ENCODE results near the gene PLET1.

PLET1 gene

DNA sequence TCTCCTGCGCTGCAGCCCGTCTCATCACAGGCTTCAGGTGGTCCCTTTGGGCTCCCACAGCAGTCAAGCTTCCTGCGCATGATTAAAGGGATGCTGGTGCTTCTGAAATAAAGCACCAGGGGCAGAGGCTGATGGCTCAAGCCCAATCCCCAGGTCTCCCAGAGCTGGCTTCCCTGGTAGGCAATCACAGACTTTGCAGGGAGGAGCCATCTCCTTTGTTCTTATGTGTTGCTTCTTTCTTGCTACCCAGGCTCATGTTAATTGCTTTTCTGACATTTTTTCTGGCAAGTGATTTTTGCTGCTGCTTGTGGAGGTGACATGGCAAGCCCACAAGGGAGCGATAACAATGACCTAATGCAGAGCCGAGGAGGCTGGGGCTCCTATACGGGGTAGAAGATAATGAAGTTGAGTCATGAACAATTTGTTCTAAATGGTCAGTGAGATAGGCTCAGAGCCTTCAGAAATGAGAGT is 25.2 kb upstream of the PLET1 start:
- no peak for DNase-seq (ENCODE audit: low read depth in 1 of 2, low spot score in 1 of 2)

DNA sequence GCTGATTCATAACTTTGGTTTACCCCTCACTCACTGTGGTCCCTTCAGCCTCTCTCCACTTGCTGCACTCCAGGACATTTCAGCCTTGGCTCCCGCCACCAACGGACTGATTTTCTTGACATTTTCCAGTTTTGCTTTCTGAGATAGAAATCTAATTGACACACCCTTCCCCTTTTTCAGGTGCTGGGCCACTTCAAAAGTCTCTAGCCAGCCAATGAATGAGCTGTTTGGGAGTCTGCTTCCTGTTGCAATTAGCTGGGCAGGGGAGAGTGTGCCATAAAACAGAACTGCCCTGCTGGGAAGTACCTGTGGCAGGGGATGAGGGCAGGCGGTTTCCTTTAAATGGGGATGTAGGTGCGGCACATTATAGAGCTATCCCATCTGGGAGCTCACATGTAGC is 21.1 kb upstream of the PLET1 start:
- DNase-seq (ENCODE audit: low read depth in 1 of 2, low spot score in 1 of 2), result no peak

DNA sequence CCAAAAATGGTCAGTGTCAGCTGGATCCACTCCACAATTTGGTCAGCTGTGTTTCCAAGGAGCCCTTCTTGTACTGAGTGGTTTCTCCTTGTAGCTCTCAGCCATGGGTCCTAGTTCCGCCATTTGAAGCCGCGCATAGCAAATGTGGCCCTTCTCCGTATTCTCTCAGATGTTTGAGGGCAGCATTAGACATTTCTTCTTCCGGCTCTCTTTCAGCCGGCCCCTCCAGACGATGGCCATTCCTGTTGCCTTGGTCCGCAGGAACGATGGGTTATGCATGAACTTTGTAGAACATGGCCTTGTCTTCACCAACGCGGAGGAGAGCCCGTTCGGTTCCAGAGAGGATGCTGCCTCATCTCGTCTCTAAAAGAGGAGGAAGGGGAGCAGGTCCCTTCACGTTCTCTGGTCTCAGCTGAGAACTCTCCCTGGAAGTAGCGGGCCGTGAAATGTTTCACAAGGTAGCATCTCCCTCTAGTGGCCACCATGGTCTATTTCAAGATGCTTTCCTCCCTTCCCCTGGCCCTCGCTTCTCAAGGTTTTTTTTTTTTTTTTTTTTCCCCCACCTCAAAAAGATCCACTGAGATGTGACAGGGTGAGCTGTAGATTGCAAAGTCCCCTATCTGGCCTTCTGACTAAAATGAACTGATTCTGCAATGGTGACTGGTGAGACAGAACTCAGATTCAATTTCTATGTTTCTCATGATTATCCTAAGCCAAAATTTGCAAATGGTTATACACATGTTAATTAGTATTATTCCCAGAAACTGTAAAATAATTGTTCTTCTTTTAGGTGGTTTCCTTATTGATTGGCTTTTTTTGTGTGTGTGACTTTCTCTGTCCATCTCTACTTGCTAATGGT is 19.8 kb upstream of the PLET1 start:
- peak; percentile 32 to 70 for DNase-seq (ENCODE audit: low read depth in 1 of 2, low spot score in 1 of 2)

DNA sequence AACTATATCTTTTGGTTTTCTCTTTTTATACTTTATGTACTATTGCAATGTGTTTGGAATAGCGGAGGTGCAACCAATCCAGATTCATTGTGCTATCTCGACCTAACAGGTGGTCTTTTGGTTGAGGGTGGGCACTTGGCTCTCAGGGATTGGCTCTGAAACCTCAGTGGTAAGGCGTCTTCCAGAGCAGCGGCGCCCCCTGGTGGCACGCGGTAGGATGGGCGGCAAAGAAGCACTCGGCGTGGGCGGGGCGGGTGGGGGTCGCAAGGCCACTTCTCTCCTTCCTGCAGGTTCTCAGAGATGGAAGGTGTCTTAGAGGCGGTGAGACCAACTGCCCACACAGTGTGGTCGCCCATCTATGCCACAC is 19.2 kb upstream of the PLET1 start:
- DNase-seq (ENCODE audit: low read depth in 1 of 2, low spot score in 1 of 2), result peak; percentile 65 to 66

DNA sequence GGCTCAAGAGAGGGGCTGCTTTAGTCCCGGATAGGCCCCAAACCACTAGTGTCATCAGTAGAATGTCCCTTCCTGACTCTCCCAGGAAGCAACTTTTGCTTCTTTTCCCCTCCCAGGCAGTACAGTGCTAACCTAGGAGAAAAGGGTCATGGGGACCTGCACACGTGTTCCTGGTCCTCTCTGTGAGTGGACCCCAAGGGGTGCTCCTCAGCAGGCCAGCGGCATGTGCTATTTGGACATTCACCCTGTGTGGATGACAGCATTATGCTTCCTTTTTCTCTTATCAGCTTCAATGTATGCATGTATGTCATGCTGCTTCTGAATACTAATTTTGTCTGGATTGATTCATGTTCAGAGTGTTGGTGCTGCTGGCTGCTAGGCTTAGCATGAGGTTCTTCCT is 18.1 kb upstream of the PLET1 start:
- DNase-seq (ENCODE audit: low read depth in 1 of 2, low spot score in 1 of 2), result no peak

DNA sequence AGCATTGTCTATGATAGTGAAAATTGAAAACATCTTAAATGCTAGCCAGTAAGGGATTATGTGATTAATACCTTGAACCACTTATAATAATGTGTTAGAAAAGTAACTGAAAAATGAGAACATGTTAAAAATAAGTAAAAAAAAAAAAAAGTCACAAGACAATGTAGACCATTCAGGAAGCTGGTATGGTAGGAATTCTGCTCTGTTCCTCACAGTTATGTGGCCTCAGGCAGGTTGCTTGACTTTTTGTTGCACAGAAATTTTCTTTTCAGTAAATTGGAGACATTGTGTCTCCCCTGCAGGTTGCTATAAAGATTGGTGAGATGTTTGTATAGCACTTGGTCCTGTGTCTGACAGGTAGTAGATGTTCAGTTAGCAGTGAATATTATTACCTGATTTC is 17.3 kb upstream of the PLET1 start:
- no peak for DNase-seq (ENCODE audit: low read depth in 1 of 2, low spot score in 1 of 2)

DNA sequence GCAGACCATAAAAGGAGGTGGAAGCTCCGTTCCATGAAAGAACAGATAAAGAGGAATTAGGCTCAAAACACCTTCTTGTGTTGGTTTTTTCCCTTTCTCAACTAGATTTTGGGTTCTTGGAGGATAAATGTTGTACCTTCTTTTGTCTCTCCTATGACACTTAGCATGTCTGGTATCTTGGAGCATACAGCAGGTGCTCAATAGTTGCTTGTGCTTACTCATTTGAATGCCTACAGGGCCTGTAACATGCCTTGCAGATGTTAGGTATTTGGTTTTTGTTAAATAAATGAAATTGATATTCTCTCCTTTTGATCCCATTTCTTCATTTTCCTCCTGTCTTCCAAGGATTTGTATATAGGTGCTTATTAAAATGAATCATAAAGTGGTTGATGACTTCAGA is 16.4 kb upstream of the PLET1 start:
- DNase-seq (ENCODE audit: low read depth in 1 of 2, low spot score in 1 of 2), result no peak

DNA sequence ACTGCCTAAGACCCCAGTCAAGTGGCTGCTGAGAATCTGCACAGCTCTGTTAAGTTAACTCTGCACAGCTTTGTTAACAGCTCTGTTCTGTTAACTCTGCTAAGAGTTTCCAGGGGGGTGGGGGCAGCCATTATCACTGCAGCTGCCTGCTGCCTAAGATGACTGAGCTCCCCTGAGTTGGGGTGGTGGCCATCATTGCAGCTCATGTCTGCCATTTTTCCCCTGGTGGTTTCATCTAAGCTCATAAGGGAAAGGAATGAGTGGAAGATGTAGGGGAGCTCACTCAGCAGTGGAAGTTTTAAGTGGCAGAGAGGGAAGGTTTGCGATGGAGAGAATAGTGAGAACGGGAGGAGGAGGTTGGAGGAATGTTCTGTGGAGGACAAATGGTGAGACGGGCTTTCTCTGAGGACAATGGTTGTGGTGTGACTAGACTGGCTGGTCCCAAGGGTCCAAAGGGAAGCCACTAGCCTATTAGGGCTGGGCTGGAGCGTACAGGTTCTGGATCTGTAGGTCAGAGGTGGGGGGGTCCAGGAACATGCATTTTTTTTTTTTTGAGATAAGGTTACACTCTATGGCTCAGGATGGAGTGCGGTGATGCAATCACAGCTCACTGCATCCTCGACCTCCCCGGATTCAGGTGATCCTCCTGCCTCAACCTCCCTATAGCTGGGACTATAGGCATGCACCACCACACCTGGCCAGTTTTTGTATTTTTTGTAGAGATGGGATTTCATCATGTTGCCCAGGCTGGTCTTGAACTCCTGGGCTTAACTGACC is 13.5 kb upstream of the PLET1 start:
- no peak for DNase-seq (ENCODE audit: low read depth in 1 of 2, low spot score in 1 of 2)

DNA sequence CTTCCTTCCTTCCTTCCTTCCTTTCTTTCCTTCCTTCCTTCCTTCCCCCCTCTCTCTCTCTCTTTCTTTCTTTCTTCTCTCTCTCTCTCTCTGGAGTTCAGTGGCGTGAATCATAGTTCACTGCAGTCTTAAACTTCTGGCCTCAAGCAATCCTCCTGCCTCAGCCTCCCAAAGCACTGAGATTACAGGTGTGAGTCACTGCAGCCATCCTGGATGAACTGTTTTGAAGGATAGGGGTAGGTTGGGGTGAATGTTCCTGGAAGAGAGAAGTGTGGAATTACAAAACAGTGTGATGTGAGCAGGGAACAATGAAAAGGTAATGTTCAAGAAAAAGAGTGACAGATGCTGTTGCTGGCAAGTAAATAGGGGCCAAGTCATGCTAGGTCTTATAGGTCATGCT is 12.4 kb upstream of the PLET1 start:
- DNase-seq (ENCODE audit: low read depth in 1 of 2, low spot score in 1 of 2), result no peak

DNA sequence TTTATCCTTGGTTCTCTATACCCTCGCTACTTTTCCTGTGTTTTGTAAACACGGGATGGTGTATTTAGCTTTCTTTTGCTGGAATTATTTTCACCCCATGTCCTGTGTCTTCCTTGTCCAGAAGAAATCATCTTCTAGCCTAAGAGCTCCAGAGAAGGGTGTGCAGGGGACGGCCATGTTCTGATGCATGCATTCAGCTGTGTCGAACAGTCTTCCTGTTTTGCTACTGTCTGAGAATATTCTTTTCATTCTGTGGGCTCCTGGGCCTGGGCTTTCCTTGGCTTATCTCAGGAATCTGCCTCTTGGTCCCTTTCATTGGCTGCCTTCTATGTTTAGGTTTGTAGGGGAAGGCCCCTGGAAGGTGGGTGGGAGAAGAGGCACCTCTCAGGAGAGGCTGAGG is 10.6 kb upstream of the PLET1 start:
- no peak for DNase-seq (ENCODE audit: low read depth in 1 of 2, low spot score in 1 of 2)

DNA sequence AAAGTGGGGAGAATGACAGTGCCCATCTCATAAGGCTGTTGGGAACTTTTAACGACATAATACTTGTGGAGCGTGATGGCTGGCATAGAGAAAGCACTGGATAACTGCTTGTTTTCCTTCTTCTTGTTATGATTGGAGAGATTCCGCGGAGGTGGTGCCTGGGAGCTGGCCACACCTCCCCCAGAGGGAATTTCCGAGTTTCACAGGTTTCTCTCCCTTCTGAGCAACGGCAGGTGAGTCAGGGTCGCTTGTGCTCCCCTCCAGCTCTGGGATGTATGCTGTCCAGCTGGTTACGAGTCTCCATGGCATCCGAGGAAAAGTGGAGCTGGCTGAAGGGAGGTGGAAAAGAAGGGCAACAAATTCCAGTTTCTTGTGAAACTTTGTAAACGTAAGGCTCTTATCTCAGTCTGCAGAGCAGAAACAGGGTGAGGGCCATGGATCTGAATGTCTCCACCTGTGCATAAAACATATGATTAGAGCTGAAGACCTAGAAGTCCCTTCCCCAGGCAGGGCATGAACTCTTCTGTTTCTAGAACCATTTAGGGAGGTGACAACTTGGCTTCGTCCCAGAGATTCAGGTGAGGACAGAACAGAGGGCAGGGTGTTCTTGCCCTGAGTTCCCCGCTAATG is 10.0 kb upstream of the PLET1 start:
- DNase-seq (ENCODE audit: low read depth in 1 of 2, low spot score in 1 of 2), result no peak

DNA sequence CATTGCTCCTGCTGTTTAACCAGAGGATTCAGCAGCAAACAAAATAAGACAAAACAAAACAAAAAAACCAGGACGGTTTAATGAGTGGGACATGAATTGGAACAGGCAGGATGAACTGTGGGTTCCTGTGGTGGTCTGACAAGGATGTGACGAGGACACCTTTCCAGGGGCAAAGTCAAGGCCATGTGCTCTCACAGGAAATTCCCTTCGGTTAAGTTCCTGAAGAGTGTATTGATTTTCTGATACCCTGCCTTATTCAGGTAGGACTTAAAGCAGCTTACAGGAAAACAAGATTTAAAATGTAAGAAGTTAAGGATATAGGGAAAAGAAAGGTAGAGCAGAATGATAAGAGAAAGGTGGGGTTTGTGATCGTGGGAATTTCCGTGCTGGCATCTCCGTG is 8.5 kb upstream of the PLET1 start:
- no peak for DNase-seq (ENCODE audit: low read depth in 1 of 2, low spot score in 1 of 2)

DNA sequence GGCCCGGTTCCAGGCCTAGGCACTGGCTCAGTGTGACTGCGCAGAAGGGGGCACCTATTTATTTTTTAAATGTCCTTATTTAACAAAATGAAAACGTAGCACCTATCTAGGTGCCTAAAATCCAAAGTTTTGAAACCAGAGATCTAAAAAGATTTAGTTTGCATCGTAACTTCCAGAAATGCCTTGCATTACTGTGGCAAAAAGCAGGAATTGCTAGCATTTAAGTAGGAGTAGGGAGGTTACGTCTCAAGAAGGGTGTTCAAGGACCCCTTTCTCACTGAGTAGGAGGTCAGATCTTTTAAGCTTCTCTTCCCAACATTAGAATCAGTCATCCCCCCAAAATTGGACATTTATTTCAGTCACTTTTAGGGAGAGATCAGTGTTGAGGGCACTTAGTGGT is 7.7 kb upstream of the PLET1 start:
- DNase-seq (ENCODE audit: low read depth in 1 of 2, low spot score in 1 of 2), result no peak

DNA sequence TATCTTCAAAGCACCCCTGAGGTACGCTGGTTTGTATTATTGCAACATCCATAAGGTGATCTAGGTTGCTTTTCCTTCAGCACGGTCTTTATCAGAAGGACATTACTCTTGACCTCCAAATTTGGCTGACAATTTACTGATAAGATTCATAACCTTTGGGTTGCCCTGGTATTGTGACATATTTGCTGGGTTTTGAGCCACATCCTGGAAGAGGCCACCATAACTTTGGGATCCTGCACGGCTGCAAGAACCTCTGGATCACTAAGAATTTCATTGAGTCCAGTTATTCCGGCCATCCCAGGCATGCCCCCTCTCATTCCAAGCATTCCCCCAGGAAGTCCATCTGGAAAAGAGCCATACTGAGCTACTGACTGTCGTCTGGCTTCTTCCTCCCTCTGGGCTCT is 6.5 kb upstream of the PLET1 start:
- DNase-seq (ENCODE audit: low read depth in 1 of 2, low spot score in 1 of 2), result no peak

DNA sequence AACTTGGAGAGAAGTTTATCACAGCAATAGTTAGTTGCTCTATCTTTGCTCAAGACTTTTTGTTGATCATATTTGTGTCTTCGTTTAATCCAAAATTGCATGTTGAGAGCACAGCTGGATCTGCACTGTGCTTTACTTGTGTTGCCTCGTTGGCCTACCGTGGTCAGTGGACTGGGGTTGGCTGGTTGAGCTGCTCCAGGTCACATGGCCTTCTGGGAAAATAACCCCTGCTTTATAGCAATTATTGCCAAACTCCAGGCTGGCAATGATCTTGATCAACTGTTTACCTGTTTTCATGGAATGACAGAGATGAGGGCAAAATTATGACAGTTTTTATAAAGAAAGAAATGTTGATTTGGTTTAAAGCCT is 5.7 kb upstream of the PLET1 start:
- DNase-seq (ENCODE audit: low read depth in 1 of 2, low spot score in 1 of 2), result no peak

DNA sequence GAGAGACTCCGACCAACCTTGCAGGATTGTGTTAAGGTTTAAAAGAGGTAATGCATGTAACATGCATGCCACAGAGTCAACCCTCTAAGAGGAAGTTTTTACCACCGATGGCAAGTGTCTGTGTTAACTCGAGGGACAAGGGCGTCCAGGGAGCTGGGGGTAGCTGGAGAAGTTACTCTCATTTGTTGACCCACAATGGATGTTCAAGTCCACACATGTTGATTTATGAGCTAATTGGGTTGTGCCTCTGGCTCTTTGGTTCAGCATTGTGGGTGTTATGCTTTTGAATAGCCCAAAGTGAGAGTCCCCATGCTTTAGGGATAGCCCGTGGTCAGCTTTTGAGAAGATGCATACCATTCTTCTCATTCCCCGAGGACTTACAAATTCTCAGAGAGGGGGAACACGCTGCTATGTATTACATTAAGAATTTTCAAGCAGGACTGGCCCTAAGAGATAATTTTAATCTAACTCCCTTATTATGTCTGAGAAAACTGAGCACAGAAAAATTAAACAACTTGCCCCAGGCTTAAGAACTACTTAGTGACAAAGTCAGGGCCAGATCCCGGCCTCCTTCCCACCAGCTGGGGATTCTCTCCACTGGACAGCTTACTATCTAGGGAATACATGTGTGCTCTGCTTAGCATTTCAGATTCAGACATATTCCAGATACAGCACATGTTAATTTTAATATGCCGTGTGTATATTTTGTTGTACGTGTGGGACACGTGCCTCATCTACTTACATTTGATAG is 5.2 kb upstream of the PLET1 start:
- no peak for DNase-seq (ENCODE audit: low read depth in 1 of 2, low spot score in 1 of 2)

DNA sequence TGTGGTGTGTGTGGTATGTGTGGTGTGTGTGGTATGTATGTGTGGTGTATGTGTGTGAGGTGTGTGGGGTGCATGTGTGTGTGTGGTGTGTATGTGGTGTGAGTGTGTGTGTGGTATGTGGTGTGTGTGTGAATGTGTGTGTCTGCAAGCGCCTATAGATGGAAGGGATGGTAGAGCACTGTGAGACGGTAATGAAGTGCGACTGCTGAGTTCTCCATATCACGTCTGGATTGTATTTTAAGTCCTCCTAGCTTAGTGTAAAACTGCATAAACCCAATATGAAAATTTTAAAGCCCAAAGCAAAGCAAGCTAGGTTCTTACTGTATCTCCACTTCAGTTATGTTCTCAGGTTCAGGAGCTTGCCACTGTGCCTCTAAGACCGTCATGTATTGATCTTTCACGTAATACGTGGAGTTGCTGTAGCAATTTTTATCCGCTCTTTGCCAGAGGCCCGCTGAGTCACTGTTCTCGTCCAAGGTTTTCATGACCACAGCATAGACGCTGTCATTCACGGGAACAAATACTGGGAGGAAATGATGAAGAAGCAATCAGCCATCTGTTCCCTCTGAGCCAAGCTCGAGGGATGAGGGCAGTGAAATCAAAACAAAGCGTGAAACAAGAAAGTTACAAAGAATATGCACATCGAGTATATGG is 5.5 kb downstream of the PLET1 start:
- no peak for DNase-seq (ENCODE audit: low read depth in 1 of 2, low spot score in 1 of 2)

DNA sequence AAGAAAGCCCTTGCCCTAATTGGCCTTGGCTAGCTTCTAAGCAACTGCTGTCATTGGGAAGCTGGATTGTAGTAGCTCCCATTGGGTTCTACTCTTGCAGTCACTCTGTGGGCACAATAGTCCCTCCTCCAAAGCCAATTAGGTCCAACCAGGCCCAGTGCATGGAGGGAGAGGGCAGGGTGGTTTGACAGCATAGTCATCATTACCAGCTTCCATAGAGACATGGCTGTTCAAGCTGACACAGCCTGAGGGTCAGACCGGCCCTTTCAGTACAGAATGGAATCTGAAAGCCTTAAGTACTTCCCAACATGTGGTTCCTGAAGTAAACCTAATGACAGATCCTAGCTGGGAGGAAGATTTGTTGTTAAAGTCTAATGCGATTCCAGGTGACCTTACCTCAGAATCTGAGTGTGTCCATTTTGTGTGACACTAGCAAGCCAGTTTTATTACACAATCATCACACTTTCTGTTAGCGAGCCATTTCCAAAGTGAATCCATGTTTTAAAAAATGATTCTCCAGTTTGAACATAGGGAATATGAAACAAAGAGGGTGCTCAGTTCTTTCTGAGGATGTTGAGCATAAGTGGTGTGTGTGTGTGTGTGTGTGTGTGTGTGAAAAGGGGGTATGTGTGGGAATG is 6.9 kb downstream of the PLET1 start:
- no peak for DNase-seq (ENCODE audit: low read depth in 1 of 2, low spot score in 1 of 2)

DNA sequence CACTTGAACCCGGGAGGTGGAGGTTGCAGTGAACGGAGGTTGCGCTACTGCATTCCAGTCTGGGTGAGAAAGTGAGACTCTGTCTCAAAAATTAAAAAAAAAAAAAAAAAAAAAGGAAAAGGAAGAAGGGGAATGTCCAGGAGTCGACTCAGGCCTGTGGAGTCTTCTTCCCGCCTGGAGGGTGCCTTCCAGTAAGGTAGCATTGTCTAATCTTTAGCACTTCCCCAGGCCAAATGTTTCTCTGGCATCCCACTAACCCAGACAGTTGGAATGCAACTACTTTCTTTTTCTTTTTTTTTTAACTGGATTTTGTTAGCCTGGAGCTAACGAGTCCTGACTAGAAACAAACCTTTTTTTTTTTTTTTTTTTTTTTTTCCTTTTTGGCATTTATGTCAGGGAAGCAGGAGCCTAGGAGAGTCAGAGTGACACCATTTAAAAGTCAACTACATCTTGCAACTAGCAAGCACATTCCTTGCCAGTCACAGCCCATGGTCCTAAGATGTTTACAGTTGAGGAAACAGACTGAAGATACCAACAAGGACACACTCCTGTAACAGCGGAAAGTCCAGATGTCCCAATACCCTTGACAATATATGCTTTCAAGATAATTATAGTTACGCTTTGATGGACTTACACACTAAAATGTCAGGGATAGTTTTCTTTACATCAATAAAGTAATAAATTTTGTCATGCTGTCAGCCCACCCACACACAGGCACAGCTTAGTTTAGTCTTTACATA is 10.6 kb downstream of the PLET1 start:
- DNase-seq (ENCODE audit: low read depth in 1 of 2, low spot score in 1 of 2), result no peak

DNA sequence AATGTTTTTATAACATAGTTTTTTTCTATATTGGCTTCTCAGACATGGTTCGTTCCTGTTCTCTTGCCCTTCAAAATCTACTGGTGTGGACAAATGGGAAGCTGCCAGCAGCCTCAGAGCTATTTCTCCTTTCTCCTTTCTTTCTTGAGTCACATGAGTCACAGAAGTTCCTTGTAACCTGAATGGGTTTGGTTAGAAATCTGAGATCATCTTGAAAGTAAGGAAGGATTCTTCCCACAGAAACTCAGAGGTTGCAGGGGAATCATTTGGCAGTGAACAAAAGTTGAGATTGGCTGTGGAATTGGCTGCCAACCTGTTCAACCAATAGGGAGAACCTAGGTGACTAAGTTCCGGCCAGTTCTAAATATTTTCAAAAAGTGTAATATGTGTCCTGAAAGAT is 12.5 kb downstream of the PLET1 start:
- DNase-seq (ENCODE audit: low read depth in 1 of 2, low spot score in 1 of 2), result no peak
